Transverse colon (tissue), 4 donors: ENCODE measurements around the gene PC.

Experiments used
- EP300 ChIP-seq: sonication (generic); formaldehyde crosslinking; IDR thresholded peaks from one replicate; pipeline ENCODE4 v1.6.1; 2017; ENCODE audit warnings: antibody characterized with exemption, low read depth
- POLR2A ChIP-seq: fragments of 450-650 bp; IDR thresholded peaks from one replicate; pipeline ENCODE4 v1.6.1; 2016; ENCODE audit warnings: antibody characterized with exemption, mild to moderate bottlenecking, moderate library complexity
- POLR2AphosphoS5 ChIP-seq, 3 donors: sonication (generic); formaldehyde crosslinking; IDR thresholded peaks; one replicate each; pipeline ENCODE4 v1.6.1; 2016; ENCODE audit warnings: antibody characterized with exemption in 3 of 3
- TF ChIP-seq, protein P1 (sequence below), 5 experiments: fragments of 200-600 bp in 3 of 5; fragments of 450-650 bp in 2 of 5; sonication (generic) in 3 of 5; IDR thresholded peaks; 1 replicate in 2 of 5; 2 replicates in 3 of 5; pipeline ENCODE4 v1.5.1; 2016 to 2017; ENCODE audit warnings: antibody characterized with exemption in 5 of 5, inconsistent platforms in 3 of 5, mild to moderate bottlenecking in 2 of 5, moderate library complexity in 1 of 5

DNA sequence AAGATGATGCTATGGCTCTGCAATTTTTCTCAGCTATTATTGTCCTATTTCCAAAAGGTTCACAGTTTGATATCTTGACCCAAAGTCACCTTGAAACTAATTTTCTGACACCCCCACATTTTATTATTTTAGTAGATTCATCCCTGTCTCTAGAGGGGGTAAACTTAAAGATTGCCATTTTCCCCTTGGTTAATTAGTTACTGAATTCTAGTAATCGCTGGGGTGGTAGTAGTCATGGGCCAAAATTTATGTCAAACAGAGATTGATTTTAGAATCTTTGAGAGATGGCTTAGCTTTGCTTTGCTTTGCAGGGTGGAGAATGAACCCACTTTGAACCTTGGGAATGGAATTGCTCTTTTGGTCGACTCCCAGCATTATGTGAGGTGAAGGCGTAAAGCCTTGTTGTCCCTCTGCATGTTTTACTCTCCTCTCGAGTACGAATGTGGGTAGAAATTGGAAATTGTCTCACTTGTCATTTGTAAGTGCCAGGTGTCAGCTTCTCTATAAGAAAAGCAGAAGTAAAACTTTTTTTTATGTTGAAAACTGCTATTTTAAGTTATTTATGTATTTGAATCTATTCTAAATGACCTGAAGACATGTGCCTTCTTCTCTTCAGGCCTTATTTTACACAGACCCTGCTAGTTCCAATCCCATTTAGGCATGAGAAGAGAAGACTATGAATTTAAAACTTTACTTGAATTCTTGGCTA is 157.3 kb downstream of the PC start:
- TF ChIP-seq, protein P1, sequence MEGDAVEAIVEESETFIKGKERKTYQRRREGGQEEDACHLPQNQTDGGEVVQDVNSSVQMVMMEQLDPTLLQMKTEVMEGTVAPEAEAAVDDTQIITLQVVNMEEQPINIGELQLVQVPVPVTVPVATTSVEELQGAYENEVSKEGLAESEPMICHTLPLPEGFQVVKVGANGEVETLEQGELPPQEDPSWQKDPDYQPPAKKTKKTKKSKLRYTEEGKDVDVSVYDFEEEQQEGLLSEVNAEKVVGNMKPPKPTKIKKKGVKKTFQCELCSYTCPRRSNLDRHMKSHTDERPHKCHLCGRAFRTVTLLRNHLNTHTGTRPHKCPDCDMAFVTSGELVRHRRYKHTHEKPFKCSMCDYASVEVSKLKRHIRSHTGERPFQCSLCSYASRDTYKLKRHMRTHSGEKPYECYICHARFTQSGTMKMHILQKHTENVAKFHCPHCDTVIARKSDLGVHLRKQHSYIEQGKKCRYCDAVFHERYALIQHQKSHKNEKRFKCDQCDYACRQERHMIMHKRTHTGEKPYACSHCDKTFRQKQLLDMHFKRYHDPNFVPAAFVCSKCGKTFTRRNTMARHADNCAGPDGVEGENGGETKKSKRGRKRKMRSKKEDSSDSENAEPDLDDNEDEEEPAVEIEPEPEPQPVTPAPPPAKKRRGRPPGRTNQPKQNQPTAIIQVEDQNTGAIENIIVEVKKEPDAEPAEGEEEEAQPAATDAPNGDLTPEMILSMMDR (IDR thresholded peaks at IDR 0.05) = no peak
- TF ChIP-seq EP300 (no peak), POLR2AphosphoS5 (IDR thresholded peaks at IDR 0.05) (no peak), POLR2A (no peak)
